SKM-1 (cell line): Measurements from ENCODE around the gene GALR1.
"Not testable (repeated sequence)": the region's sequence is repeated elsewhere in the genome, so short reads cannot be mapped to it uniquely, and the experiment has no call there.

ENCODE experiments used
- DNase-seq: peaks from one replicate; lab custom pipeline; 2025; ENCODE audit not compliant: unreplicated experiment; lab: John Stamatoyannopoulos, UW

The GALR1 gene, protein sequence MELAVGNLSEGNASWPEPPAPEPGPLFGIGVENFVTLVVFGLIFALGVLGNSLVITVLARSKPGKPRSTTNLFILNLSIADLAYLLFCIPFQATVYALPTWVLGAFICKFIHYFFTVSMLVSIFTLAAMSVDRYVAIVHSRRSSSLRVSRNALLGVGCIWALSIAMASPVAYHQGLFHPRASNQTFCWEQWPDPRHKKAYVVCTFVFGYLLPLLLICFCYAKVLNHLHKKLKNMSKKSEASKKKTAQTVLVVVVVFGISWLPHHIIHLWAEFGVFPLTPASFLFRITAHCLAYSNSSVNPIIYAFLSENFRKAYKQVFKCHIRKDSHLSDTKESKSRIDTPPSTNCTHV

DNA sequence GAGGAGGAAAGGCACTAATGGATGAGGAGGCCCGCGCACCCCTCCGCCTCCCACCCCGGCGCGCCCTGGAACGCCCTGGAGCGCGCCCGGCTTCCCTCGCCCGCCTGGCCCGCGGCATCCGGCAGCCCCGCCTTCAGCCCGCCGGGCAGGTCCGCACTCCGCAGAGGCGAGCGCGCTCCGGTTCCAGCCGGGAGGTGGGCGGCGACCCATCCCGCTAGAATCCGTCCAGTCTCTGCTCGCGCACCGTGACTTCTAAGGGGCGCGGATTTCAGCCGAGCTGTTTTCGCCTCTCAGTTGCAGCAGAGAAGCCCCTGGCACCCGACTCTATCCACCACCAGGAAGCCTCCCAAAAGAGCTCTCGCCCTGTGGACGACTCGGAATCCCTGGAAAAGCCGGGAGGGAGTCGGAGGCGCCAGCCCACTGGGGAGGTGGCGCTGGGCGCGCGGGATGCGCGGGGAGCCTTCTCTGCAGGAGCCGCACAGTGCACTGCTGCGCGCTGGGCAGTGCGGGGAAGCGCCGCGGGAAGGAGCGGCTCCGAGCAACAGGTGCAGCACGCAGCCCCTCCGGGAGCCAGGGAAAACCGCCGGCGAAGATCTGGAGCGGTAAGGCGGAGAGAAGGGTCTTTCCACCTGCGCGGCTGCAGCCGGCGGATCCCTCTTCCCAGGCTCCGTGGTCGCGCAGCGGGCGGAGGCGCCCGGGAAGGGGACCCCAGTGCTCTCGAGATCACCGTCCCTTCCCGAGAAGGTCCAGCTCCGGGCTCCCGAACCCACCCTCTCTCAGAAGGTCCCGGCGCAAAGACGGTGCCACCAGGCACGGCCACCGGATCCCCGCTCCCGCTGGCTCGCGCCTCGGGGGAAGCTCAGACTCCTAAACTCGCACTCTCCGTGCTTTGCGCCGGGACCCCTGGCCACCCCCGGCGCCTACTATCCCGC, at the start of gene GALR1:
GALR1 (plus strand) TSS at position 280 of the 932 bp plus-strand sequence. CDS start 701 bp downstream, outside the sequence.
- DNase-seq = no peak

DNA sequence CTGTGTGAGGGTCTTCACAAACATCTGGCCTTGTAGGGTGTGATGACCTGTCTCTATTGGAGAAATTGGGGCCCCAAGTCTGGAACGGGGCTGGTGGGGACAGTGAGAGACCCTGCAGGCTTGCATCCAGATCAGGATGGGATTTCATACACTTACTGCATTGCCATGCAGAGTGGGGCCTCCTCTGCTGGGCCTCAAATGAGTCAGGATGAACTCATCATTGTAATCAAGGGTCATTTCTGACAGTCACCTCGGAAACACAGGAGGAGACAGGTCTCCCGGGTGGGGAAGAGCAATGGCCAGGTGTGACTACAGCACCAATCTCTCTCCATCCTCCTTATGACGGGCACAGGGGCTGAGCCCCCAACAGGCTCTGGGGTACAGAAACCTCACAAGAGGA, 48.1 kb upstream of the GALR1 start:
- no peak for DNase-seq

DNA sequence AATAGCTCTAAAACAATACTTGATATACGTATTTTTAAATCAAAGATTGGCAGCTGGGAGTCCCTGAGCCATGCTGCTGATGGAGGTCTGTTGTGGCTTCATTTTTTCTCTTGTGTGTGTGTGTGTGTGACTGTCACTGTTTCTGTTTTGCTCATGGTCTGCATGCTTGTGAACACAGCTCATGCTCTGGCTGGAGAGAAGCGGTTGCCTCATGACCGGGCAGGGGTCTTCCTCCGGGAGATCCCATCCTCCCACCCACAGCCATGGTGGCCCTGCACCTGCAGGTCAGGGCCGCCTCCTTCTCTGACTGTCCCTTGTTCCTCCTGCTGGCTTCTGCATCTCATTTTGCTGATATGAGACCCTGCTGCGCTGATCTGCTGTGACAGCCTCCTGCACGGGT, 47.3 kb upstream of the GALR1 start:
- DNase-seq = no peak

DNA sequence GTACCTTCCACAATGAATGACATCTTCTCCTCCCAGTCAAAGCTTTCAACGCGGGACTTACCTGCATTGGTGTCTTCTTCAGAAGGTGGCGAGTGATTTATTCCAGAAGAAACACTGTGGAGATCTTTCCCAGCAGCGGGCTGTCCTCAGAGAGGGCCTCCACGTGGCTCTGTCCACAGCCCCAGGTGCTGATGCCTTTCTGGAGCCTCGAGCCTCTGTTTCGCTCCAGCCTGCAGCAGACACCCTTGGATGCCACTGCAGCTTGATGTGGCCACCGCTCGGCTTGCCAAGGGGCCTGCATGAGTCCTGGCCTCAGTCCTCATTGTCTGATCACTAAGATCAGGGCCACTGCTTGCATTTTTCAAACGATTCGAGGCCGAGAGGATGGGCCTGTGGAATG, 46.6 kb upstream of the GALR1 start:
- no peak for DNase-seq

DNA sequence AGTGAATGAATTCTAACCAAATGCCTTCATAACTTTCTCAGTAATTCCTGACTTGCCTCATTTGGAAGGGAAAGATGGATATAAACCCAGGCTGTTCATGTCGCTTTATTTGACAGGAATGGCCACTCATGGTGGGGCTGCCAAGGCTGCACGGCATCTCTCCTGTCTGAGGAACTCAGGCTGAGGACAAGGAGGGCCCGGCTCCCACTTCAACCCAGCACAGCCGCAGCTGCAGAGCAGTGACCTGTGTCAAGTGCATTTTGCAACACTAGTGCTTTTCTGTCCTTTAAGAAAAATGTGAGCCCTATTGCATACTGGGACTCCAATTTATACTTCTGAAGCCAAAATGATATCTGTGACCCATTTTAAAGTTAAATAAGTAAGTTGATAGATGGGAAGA, 45.8 kb upstream of the GALR1 start:
- no peak for DNase-seq

DNA sequence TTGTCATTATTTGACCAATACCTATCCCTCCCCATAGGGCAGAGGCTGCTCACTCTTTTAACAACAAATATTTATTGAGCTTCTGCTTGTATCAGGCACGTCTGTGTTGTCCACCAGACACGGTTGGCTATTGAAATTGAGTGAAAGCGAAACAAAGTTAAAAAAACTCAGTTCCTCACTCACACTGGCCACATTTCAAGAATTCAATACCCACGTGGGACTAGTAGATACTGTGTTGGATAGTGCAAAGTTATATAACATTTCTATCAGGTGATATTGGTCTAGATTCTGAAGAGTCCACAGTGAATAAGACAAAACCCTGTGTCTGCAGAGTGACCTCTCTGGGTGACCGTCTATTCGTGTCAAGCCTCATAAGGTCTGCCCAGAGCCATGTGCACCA, 43.9 kb upstream of the GALR1 start:
- DNase-seq = no peak

DNA sequence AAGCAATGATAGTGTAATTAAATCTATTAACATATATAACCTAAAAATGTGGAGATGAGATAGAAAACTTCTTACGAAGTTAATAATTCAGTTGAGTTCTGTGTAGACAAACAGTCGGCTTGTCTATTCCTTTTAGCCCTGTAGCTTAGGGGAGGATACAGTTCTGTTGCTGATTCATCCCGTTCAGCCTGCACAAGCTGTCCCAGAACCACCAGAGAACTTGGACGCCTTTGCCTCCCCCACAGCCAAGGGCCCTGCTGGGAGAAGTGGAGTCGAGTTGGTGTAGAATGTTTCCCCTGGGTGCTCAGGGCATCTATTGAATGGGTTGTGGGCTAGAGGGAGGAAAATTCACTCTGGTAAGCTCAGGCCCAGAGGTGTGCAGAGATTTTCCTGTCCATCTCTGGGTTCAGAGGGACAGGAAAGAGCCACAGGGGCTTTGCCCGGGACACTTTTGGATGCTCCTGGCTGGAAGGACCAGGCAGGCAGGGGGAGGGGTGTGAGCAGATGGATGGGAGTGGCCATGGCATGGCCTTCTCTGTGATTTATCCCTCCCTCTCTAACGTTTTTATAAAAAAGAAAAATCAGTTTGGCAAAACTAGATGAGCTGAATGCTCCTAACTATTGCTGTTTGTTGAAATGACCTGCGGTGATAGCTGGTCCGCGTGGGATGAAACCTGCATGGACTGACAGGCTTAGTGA, 42.8 kb upstream of the GALR1 start:
- DNase-seq = no peak

DNA sequence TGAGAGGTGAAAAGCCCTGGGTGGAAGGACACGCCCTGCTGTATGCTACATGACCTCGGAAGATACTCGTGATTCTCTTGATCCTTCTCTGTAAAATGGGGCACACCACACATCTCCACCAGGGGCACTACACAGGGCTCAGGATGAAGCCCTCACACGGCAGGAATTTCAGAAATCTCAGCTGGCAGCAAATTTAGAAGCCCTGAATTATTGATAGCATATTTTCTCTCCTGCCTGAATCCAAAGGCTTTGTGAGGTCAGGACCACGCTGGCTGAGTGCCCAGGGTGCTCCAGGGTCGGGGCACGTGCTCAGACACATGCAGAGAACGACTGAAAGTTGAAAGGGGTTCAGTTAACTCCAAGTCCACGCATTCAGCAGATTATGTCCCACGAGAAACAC, 42.1 kb upstream of the GALR1 start:
- DNase-seq = peak; percentile 47

DNA sequence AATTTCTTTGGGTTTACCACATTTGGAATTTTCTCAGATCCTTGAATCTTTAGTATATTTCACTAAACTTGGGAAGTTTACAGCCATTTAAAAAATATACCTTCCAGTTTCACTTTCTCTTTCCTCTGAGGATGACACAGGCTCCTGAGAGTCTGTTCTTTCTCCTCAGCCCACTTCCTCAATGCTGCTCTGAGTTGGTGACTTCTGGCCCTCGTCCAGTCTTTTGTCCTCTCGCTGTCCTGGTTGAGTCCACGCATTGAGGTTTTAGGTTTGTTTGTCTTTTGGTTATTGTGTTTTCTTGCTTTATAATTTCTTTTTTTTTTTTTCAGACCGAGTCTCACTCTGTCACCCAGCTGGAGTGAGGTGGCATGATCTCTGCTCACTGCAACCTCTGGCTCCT, 40.7 kb upstream of the GALR1 start:
- DNase-seq = peak; percentile 78

DNA sequence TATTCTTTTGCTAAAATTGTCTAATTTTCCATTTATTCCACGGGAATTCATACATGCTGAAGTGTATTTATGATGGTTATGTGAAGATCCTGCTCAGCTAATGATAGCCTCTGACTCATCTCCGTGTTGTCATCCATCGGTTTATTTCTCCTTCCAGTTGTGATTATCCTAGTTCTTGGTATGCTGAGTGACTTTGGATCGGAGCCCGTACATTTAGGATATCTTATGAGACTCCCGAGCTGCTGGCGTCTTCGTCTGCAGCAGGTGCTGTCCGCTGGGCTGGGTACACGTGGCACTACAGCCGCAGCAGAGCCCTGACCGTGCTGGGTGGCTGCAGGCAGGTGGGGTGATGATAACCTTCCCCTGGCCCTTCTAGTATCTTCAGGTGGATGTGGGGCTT, 40.1 kb upstream of the GALR1 start:
- DNase-seq = no peak

DNA sequence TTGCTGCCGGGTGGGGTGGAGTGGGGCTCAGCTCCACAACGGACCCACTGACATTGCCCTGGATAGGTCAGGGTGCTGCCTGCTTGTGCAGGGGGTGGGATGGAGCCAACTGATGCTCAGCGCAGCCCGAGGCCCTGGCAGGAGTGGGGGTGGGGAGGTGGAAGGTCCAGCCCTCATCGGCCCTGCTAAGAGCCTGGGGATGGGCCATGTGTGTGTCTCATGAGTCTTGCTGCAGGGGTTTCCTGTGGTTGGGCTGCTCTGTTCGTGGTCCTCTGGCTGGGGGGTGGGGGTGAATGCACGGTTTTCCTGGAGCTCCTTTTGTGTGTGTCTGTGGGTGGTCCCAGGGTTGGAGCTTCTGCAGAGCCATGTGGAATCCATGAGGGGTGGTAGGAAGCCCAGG, 39.4 kb upstream of the GALR1 start:
- no peak for DNase-seq

DNA sequence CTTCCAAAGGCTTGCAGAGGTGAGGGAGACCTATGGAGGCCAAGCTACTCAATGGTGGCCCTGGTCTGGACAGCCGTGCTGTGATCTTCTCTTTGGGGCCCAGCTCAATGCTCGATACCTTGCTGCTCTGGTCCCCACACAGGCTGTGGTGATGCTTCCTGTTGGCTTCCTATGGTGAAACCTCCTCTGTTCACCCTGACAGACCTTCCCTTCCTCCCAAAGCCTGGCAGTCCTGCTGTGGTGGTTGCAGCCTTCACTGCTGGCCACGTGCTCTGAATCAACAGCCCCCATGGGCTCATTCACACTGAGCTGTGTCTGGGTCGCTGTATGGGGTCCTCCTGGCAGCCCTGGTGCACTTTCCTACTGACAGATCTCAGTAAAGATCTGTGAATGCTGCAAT, 31.0 kb upstream of the GALR1 start:
- peak; percentile 8 for DNase-seq

DNA sequence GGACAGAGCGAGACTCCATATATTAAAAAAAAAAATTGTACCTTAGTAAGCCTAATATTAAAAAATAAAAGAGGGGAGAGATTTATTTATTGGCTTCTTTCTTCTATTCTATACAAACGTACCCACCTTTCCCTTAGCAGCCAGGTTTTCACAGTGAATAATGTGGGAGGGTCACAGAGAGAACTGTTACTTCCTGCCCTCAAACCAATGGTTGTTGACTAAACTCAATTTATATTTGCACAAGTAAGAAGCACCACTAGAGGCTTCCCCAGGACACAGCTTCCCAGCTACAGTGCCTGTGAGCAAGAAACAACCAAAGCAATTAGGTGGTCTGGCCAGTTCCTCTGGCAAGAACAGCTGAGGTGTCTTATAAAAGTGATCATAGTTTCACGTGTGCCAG, 28.9 kb upstream of the GALR1 start:
- DNase-seq = no peak

DNA sequence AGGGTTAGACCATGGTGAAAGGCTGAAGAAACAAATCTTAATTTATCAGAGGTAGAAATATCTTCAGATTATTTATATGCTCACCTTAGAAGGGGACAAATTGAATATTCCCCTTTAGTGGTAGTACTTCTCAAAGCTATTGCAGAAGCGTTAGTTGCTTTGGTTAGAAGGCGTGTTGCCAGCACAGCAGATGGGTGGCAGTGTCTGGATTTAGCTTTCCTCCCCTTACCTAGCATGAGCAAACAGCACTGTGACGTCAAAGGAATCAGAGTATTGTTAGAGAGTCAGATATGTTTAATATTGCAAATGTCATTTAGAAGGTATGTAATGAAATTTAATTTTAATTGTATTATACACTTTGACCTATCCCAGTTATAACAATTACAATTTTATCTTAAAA, 27.2 kb upstream of the GALR1 start:
- no peak for DNase-seq

DNA sequence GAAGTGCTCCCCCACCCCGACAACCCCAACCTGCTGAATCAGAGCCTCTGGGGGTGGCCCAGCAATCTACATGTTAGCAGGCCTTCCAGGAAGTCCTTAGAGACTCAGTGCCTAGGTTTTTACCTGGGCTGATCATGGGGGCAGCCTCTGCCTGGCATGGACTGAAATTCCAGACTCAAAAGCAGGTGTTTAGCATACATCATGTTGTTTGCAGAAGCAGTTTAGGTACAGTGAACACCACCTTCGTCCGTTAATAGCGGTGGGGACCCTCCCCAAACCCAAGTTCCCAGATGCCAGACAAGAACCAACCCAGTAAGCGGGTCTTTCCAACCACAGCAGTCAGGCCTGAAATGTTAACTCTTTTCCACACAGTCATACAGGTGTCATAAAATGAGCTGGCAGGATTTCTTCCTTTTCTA, 26.4 kb upstream of the GALR1 start:
- no peak for DNase-seq

DNA sequence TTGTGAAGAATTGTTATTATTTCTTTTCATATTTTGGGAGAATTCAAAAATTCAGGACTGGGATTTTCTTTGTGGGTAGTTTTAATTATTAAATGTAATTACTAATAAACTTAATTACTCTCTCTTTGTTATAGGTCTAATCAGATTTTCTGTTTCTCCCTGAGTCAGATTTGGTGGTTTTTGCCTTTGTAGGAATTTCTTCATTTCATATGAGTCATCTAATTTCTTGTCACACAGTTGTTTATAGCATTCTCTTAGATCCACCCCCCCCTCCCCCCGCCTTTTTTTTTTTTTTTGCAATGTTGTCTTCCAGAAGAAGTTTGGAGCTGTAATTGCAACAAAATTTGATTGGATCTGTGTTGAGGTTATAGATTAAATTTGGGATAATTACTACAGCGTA, 26.0 kb upstream of the GALR1 start:
- DNase-seq = no peak

DNA sequence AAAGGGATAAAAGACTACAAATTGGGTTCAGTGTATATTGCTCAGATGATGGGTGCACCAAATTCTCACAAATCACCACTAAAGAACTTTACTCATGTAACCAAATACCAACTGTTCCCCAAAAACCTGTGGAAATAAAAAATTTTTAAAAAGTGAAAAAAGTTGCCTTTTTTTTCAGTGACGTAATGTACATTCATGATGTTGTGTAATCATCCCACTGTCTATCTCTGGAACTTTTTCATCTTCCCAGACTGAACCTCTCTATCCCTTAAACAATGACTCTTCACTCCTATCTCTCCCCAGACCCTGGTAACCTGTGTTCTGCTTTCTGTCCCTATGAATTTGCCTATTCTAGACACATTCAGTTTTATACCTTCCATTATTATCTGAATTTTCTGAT, 19.0 kb upstream of the GALR1 start:
- DNase-seq = no peak

DNA sequence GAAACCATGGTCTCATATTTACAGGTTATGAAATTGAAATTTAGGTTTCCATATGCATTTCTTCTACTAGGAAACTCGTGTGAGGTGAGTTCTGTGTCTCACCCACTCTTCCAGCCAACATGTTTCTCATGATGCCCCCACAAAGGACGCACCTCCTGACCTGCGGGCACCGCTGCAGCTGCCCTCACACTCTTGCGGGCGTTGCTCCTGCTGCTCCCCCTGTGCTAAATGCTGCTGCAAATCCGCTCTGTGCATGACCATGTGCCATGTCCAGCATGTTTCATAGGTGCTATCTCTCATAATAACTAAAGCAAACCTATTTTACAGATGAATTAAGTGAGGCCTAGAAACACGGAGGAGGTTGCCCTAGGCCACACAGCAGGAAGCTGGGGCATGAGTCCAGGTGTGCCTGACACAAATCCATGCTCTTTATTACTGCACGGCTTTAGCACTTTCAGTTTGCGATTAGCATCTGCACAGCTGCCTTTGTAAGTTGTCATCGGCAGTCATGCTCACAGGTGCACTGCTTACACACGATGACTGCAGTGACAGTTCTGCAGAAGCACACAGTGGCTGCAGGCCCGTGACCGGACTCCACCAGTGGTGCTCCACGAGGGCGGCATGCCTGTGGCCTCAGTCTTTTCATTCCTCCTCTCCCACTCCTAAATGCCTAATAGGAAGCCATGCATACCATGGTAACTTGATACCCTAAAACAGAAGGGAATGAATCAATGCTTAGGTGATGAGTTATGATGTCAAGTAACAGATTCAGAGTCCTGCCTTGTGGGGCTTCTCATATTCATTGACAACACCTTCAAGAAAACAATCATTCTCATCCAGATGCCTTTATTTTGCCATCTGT, 14.9 kb upstream of the GALR1 start:
- DNase-seq = no peak

DNA sequence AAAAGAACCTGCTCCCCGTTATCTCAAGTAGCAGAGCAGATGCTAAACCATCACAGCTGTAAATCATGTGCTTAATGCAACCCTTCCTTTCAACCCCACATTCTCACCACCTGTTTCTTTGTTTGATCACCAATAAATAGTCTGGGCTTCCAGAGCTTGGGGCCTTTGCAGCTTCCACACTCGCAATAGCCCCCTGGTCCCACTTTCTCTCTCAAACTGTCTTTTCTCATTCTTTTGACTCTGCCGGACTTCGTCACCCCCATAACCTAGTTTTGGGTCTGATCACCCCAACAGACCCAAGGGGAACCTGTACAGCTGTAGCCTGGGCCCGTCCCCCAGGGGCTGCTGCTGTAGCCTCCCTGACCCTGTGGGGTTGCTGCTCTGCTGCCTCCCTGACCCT, 10.4 kb upstream of the GALR1 start:
- DNase-seq = not testable (repeated sequence)

DNA sequence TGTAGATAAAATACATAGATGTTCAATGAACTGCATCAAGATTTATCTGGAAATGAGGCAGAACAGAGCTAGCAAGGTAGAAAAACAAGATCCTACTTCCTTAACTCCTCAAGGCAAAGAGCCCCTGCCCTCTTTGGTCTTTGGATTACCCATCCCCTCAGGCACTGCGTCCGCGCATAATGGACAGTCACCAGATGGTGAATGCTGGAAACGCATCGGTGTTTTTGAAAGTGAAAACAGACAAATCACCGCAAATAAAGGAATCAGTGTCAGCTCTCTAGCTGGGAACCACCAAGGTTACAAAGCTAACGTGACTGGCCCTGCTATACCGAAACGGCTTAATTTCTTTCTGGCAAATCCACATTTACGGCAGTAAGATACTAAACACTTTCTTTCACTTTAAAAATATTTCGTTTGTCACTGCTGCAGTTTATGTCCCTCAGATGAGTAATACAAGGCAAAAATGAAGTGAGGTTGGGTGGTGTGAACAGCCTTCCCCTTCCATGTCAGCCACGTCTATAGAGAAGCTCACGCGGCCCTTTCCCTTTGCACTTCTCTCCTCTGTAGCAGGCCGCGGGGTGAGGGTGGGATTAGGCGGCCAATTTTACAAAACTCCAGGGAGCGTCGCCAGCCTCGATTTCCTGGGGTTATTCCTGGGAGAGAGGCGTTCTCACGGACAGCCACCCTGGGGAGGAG, 627 bp upstream of the GALR1 start:
- no peak for DNase-seq
